HG03575 (cell line): ENCODE results near the gene SEPTIN3.
"Not testable (repeated sequence)": the region's sequence is repeated elsewhere in the genome, so short reads cannot be mapped to it uniquely, and the experiment has no call there.

Source experiments
- ATAC-seq: cut with Tn5 transposase; IDR thresholded peaks from one replicate; pipeline ENCODE4 v1.9.1; 2021; ENCODE audit not compliant: unreplicated experiment, insufficient number of reproducible peaks, low FRiP score; ENCODE audit errors: extremely low read depth

Gene SEPTIN3

DNA sequence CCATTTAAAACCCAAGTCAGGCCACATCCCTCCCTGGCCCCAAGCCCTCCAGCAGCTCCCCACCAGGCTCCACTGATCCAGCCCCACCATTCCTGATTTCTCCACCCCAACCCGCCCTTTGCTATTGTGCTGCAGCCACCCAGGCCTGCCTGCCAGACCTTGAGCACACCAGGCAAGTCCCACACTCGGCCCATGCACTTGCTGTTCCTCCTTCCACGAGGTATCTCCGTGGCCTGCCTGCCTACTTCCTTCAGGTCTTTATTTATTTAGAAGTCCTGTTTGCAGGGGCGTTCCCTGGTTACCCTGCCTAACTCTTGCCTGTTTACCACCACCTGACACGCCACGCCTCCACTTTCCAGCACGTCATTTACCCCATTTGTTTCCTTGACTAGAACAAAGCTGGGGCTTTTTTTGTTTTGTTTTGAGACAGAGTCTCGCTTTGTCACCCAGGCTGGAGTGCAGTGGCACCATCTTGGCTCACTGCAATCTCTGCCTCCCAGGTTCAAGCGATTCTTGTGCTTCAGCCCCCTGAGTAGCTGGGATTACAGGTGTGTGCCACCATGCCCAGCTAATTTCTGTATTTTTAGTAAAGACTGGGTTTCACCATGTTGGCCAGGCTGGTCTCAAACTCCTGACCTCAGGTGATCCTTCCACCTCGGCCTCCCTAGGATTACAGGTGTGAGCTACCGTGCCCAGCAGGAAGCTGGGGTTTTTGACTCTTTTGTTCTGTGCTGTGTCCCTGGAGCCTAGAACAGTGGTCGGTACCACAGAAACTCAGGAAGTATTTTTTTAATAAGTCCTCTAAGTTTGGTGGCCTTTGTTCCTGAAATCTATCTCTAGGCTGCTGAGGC, 29.0 kb upstream of the SEPTIN3 start:
- peak; percentile 37 for ATAC-seq

DNA sequence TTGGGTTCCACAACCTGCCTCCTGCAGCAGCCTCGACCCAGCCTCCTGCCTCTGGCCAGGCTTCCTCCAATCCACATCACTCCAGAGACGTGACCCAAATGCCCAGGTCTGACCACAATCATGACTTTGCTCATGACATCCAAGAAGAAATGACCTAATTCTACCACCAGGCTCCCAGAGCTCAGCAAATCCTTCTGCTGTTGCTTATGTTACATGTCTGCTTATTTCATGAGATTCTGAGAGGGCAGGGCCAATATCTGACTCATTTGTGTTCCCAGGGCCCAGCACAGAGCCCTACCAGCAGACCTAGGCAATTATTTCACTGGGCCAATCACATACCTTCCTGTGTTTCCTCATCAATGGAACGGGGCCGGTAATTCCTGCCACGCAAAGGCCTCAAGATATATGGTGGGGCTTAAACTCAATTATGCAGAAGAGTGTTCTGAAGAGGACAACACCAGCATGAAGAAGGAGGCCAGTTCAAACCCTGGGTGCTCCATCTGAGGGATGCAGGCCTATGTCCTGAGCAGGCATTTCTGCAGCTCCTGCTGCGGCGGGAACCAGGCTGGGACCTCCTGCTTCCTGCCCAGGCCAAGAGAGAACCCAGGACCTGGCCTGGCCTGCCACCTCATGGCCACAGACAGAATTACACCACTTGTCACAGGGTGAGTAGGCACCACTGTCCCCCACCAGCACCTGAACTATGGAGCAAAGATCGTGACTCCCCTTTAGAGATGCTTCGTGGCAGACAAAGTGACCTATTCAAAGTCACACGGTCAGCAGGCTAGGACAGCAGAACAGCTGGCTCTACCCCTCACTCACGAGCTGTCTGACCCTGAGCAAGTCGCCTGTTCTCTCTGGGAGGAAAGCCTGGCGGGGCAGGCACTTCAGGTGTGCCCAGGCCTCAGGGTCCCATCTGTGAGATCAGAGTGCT, 28.1 kb upstream of the SEPTIN3 start:
- no peak for ATAC-seq

DNA sequence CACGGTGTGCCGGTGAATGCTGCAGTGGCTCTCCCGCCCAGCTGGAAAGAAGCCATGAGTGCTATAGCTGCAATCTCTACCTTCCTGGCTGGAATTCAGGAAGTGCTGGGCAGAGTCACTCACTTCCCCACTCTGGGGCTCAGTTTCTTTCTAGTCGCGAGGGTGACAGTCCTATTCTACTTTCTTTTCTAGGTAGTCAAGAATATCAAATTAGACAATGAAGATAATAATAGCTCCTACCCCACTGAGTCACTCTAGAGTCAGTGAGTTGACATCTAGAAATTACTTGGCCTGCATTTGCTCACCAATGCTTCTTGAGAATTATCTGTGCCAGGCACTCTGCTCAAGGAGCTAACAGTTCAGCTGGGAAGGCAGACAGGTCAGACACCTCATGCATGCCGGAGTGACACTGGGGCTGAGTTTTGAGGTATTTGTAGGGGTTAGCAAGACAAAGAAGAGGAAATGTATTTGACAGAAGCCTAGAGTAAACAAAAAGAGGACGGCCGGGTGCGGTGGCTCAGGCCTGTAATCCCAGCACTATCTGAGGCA, 25.5 kb upstream of the SEPTIN3 start:
- no peak for ATAC-seq

DNA sequence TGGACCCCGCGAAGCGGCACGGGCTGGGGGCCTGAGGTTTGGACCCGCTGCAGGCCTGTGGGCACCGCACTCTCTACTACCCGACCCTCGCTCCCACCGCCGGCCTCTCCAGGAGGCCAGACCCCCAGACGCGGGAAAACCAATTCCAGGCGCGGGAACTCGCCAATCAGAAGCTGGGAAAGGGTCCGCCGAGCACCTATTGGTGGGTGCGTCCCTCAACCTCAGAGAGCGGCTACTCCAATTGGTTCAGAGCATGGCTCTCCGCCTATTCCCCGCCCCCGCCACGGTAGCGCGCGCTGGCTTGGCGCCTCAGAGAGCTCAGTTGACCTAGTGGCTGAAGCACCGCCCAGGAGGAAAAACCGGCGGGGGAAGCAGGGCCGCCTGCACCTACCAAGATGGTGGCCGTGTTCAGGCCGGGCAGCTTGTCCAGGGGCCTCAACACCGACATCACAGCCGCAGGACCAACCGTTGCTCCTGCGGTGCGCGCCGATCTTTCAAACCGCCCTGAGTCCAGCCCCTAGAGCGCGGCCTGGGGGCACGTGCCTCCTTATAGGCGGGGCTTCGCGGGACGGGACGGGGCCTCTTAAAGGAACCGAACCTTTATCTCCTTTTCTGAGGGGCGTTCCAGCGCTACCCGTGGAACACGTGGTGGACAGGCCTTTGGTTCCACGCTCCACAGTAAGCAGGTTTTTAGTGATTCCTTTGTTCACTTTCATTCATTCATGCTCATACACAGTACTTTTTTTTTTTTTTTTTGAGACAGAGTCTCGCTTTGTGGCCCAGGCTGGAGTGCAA, 22.4 kb upstream of the SEPTIN3 start, which contains the start of gene CENPM:
Gene CENPM (minus strand): TSS at position 524 of the 795 bp plus-strand sequence. CDS start 76 bp downstream, at position 448.
- no peak for ATAC-seq

DNA sequence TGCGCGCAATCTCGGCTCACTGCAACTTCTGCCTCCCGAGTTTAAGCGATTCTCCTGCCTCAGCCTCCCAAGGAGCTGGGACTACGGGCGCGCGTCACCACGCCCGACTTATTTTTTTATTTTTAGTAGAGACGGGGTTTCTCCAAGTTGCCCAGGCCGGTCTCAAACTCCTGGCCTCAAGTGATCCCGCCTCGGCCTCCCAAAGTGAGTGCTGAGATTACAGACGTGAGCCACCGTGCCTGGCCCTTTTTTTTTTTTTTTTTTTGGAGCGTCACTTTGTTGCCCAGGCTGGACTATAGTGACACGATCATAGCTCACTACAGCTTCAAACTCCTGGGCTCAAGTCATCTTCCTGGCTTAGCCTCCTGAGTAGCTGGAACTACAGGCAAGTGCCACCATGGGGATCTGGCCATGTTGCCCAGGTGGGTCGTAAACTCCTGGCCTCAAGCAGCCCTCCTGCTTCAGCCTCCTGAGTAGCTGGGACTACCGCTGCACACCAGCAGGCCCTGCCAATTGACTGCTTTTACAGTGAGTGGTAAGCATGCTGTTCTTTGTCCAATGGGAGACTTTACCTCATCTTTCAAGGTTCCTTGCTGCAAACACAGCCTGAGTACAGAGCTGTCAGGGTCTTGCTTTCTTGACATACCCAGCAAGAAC, 21.7 kb upstream of the SEPTIN3 start:
- no peak for ATAC-seq

DNA sequence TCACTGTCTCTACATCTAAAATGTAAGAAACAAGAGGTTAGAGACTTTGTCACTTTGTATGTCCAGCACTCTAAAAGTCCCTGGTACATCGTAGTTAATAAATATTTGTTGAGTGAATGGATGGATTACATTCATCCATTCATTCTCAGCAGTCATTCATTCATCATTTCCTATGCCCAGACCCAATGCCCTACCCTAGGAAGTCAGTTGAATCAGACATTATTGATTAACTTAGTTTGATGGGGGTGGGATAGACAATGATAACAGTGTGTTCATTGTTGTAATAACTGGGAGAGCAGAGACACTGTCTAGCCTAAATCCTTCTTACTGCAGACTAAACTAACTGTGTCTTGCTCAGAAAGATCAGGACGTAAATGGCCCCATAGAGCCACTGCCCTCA, 21.1 kb upstream of the SEPTIN3 start:
- no peak for ATAC-seq

DNA sequence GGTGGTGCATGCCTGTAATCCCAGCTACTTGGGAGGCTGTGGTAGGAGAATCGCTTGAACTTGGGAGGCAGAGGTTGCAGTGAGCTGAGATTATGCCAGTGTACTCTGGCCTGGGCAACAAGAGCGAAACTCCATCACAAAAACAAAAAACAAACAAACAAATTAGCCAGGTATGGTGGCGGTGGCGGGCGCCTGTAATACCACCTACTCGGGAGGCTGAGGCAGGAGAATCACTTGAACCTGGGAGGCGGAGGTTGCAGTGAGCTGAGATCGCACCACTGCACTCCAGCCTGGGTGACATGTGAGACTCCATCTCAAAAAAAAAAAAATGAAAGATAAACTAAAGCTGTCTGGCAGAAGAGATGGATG, 20.3 kb upstream of the SEPTIN3 start:
- not testable (repeated sequence) for ATAC-seq

DNA sequence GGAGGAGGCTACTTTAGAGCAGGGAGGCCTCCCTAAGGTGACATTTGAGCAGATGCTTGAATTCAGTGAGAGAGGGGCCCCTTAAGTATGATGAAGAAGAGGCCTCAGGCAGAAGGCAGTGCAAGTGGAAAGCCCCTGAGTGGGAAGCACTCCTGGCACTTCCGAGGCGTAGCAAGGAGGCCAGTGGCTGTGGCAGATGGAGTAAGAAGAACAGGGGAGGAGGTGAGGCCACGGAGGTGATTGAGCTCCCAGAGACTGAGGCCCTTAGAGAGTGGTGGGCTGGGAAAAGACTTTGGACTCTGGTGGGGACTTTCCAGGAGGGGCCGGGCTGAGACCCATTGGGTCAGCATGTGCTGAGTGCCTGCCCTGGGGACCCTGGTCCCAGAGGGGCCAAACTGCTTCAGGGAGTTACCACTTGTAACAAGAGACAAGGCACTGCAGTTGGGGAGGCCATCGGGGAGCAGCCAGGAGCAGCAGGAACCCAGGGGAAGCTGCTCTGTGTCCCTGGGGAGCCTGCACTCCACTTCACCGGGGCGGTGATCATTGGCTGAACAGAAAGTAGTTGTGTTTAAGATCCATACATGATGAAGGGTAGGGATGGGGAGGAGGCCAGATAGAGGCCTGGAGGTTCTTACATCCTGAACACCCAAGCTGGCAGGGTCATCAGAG, 19.8 kb upstream of the SEPTIN3 start:
- no peak for ATAC-seq

DNA sequence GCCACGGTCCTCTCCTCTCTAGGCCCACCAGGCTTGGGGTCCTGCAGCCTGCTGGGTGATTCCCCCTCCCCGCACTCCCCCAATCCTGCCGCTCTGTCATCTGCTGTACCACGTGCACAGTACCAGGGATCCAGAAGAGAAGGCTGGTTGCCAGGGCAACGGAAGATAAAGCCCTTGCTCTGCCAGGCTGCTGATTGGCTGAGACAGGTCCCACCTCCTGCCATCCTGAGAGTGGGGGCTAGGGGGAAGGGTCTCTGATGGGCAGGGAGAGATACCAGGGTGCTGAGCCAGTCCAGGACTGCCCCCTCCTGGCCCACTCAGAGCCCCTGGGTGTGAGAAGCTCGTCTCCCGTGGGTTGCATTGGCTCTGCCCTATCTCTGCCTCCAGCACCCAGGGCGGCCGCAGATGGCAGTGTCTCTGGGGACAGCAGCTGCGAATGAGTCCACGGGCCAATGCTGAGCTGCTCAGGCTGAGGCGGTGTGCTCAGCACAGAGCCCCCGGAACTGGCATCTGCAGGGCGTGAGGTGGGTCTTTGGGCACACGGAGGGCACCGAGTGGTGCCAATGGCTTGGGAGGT, 17.3 kb upstream of the SEPTIN3 start, which contains the start of gene SMIM45:
Gene SMIM45 (plus strand): TSS at position 253 of the 577 bp plus-strand sequence.
- no peak for ATAC-seq

DNA sequence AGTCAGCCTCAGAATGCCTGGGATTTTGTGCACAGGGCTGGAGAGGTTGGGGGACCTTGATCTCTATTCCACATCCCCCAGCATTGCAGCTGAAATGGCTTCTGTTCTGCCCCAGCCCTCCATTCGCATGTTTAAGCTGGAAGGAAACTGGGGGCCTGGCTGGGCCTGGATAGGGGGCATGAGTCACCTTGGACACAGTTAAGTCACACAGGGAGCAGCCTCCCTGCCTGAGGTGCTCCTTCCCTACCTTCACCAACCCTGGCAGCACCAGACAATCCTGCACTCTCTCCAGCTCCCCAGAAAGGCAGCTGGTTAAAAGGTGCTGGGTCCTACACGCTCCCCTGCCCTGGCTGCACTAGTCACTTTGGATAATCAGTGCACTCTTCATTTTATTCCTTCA, 16.5 kb upstream of the SEPTIN3 start:
- no peak for ATAC-seq

DNA sequence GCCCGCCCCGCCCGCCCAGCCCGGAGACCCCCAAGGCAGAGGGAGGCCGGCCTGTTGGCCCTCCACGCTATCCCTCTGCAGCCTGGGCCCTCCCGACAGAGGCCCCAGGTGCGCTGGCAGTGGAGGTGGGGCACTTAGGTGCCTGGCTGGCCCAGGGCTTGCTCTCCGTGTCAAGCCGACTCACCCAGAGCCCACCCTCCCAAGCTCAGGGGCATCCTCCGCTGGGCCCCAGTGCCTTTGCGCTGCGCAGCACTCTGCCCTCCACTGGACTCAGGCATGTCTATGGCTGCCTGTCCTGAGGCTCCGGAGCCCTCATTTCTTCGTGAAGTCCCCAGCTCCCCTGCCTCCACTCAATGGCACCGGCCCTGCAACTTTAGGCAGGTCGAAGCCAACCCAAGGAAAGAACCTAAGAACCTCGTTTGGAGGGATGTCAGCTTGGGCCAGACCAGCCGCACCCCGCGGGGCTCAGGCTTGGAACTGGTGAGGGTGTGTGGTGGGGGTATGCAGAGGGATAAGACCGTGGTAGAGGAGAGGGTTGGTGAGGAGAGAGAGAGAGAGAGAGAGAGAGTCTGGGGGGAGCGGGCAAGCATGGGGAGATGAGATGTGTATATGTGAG, 11.2 kb upstream of the SEPTIN3 start:
- ATAC-seq = no peak

DNA sequence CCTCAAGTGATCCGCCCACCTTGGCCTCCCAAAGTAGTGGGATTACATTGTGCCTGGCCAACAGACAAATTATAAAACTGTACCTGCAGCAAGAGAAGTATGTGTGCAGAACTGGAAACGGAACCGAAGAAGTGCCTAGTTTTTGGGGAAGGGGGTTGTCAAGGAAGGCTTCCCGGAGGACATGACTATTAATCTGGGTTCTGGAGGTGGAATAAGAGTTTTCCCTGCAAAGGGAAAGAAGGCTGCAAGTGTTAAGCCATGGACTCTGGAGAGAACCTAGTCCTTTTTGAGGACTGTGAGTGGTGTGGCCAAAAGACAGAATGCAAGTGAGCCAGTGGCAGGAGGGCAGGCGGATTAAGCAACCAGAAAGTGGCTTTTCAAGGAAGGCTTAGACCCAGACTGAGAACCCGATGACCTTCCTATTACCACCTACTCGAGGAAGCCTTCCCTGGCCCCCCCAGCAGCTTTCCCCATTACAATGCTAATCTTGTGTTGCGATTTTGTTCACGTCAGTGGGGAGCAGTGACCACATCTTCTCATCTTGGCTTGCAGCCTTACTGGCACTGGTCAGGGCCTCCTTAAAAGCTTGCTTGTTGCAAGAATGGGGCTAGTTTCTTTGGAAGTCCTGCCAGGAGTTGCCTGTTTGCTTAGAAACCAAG, 5.7 kb upstream of the SEPTIN3 start:
- no peak for ATAC-seq

DNA sequence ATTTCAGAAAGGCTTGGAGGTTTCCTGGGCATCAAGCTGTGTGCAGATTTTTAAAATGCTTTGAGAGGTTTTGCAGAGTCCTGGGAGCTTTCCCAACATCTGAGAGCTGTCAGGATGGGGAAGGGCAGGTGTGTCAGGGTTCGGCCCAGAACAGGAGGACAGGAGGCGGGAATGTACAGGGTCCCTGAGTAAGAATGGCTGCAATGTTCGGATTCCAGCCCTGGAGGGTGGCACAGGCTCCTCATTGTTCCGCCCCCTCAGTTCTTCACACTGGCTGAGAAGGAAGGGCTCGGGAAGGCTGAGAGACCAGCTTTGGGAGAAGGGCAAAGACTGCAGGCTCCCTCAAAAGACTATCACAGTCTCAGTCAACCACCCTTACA, 5.1 kb upstream of the SEPTIN3 start:
- no peak for ATAC-seq

DNA sequence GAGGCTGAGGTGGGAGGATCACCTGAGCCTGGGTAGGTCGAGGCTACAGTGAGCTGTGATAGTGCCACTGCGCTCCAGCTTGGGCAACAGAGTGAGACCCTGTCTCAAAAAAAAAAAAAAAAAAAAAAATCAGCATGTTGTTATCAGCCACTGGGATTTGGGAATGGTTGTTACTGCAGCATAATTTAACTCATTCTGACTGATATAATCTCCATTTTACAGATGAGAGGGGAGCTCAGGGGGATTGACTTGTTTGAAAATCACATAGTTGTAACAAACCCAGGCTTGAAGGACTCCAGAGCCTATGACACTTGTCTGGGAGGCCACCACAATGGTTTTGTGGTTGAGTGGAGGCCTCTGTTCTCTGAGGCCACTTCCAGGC, 3.0 kb upstream of the SEPTIN3 start:
- no peak for ATAC-seq

DNA sequence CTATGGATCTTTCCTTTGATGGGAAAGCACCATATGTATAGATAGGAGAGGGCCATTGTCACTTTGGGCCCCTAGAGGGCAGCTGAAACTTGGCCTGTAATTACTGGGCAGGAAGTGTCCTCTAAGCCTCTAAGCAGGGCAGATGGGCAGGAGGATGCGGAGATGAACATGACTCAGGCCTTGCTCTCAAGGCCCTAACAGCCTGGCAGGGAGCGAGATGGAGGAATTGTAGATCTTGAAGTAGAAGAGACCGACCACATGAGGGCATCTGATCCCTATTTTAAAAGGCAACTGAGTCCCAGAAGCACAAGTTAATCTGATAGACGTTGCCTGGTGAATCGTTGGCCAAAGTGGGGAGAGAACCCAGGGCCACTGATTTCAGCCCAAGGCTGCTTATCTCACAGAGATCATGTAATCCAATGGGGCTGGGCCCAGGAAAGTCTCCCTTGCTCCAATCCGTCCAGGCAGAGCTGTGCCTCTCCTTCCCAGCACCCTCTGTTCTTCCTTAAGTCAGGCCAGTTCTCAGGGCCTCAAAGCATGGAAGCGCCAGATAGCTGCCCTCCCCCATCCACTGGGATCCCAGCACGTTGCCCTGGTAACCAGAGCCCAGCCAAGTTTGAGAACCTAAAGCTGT, 2.5 kb upstream of the SEPTIN3 start:
- no peak for ATAC-seq

DNA sequence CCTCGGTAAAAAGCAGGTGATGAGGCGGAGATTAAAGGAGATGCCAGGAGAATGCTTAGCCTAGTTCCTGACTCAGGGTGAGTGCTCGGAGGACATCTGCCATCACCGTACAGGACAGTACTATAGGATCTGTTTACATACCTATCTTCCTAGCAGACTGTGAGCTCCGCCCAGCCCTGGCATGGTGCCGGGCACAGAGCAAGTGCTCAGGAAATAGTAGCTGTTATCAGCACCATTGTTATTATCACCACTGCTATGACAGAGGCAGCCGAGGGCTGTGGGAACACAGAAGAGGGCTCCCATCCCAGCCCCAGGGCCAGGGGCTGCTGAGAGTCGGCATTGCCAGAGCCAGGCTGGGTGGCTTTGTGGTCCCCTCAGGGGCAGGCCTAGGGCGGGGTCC, 642 bp upstream of the SEPTIN3 start:
- no peak for ATAC-seq
